ENCODE data around the gene TGM2. TPM values are rescaled to one million over a fixed set of nuclear protein-coding genes. Genes with fewer than 3 reads are reported as not detected.

TGM2 gene
- total and polyA plus RNA-seq, 9 of the 15 experiments (the other 6 are each of a cell fraction or from before 2014, with no cell fraction given) = 5.5 to 78.5 (median 37.6) TPM

- no peak for TF ChIP-seq NR3C1 (CRISPR knock-in tag; IDR thresholded peaks at IDR 0.05)
- peak; percentile 30; the same call in 1 of the 2 replicates for TF ChIP-seq ZNF740 (CRISPR knock-in tag; IDR thresholded peaks at IDR 0.05)
- TF ChIP-seq ZNF740 (tag; IDR thresholded peaks at IDR 0.05) = no peak
- no peak for TF ChIP-seq POLR2H (tag; IDR thresholded peaks at IDR 0.05; ENCODE audit: low read depth)
- TF ChIP-seq ZNF165 (CRISPR knock-in tag; IDR thresholded peaks at IDR 0.05; ENCODE audit: borderline replicate concordance) = no peak
- TF ChIP-seq ZNF347 (CRISPR knock-in tag; IDR thresholded peaks at IDR 0.05; ENCODE audit: low read depth) = no peak
- TF ChIP-seq EWSR1 (IDR thresholded peaks at IDR 0.05; ENCODE audit: borderline replicate concordance, low read depth, partially characterized antibody) = no peak
- no peak for TF ChIP-seq MYBL2 (IDR thresholded peaks at IDR 0.05; ENCODE audit: low read depth)
- no peak for TF ChIP-seq MYBL2 (CRISPR knock-in tag; IDR thresholded peaks at IDR 0.05; ENCODE audit: borderline replicate concordance)
- no peak for TF ChIP-seq ZNF12 (CRISPR knock-in tag; IDR thresholded peaks at IDR 0.05)
- peak; percentile 56 for TF ChIP-seq HNRNPLL (IDR thresholded peaks at IDR 0.05; ENCODE audit: low read depth, low read length, poor library complexity, severe bottlenecking)
- no peak for TF ChIP-seq ZNF41 (CRISPR knock-in tag; conservative IDR thresholded peaks at IDR 0.05)
- TF ChIP-seq, protein P1, sequence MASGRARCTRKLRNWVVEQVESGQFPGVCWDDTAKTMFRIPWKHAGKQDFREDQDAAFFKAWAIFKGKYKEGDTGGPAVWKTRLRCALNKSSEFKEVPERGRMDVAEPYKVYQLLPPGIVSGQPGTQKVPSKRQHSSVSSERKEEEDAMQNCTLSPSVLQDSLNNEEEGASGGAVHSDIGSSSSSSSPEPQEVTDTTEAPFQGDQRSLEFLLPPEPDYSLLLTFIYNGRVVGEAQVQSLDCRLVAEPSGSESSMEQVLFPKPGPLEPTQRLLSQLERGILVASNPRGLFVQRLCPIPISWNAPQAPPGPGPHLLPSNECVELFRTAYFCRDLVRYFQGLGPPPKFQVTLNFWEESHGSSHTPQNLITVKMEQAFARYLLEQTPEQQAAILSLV (tag; IDR thresholded peaks at IDR 0.05) = no peak
- no peak for TF ChIP-seq FOXM1 (IDR thresholded peaks at IDR 0.05; ENCODE audit: low read depth)
- peak; percentile 84; the same call in 1 of the 2 replicates for TF ChIP-seq FOXM1 (CRISPR knock-in tag; IDR thresholded peaks at IDR 0.05; ENCODE audit: low read depth)
- no peak for TF ChIP-seq ZNF277 (CRISPR knock-in tag; IDR thresholded peaks at IDR 0.05; ENCODE audit: borderline replicate concordance)
- TF ChIP-seq ZNF324 (CRISPR knock-in tag; IDR thresholded peaks at IDR 0.05) = no peak
- TF ChIP-seq FOXK2 (conservative IDR thresholded peaks at IDR 0.05 in 1 of 2, IDR thresholded peaks at IDR 0.05 in 1 of 2; ENCODE audit: low read depth in 2 of 2) = peak in 1 of 2 experiments; percentile 67; a peak in 1 of 4 replicates
- 0 out of 2 replicates have a peak, but pooled peaks have one; percentile 16 for TF ChIP-seq MXI1 (IDR thresholded peaks at IDR 0.05; ENCODE audit: low read depth, low read length)
- TF ChIP-seq, protein P2, sequence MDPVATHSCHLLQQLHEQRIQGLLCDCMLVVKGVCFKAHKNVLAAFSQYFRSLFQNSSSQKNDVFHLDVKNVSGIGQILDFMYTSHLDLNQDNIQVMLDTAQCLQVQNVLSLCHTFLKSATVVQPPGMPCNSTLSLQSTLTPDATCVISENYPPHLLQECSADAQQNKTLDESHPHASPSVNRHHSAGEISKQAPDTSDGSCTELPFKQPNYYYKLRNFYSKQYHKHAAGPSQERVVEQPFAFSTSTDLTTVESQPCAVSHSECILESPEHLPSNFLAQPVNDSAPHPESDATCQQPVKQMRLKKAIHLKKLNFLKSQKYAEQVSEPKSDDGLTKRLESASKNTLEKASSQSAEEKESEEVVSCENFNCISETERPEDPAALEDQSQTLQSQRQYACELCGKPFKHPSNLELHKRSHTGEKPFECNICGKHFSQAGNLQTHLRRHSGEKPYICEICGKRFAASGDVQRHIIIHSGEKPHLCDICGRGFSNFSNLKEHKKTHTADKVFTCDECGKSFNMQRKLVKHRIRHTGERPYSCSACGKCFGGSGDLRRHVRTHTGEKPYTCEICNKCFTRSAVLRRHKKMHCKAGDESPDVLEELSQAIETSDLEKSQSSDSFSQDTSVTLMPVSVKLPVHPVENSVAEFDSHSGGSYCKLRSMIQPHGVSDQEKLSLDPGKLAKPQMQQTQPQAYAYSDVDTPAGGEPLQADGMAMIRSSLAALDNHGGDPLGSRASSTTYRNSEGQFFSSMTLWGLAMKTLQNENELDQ (CRISPR knock-in tag; IDR thresholded peaks at IDR 0.05; ENCODE audit: borderline replicate concordance) = peak; percentile 74; the same call in 1 of the 2 replicates
- TF ChIP-seq GABPB2 (CRISPR knock-in tag; conservative IDR thresholded peaks at IDR 0.05) = no peak
- TF ChIP-seq ZNF778 (CRISPR knock-in tag; IDR thresholded peaks at IDR 0.05) = no peak
Observed at GRCh38 chr20:38165089-38165965, at the start of gene TGM2 (continued).
